Keratinocyte (primary cell): ENCODE measurements around the gene EVX2.

Source experiments
- CTCF ChIP-seq, 3 experiments: IDR thresholded peaks in 1 of 3; conservative IDR thresholded peaks in 1 of 3; optimal IDR thresholded peaks in 1 of 3; 2 replicates in 2 of 3; 3 replicates in 1 of 3; pipeline versions ENCODE3 to v1.5.1; 2011; ENCODE audit warnings: low read length in 3 of 3, mild to moderate bottlenecking in 3 of 3, moderate library complexity in 2 of 3, control low read depth in 1 of 3, inconsistent platforms in 1 of 3; ENCODE audit not compliant: insufficient read depth in 2 of 3; ENCODE audit errors: extremely low read depth in 1 of 3
- EZH2 ChIP-seq: IDR thresholded peaks from one replicate; pipeline ENCODE4 v1.6.1; 2012; ENCODE audit warnings: inconsistent platforms, mild to moderate bottlenecking, low read length, moderate library complexity

GRCh38 chr2:176071330-176072291 is 12.2 kb downstream of the EVX2 start:
- TF ChIP-seq CTCF (optimal IDR thresholded peaks at IDR 0.05 in 1 of 3, IDR thresholded peaks at IDR 0.05 in 1 of 3, conservative IDR thresholded peaks at IDR 0.05 in 1 of 3; ENCODE audit: extremely low read depth in 1 of 3, insufficient read depth in 2 of 3, low read length in 3 of 3) (no peak), EZH2 (peak; percentile 88)
